DOHH2 (cell line): ENCODE results near the gene ZNF304.

ENCODE experiments used
- EZH2phosphoT487 ChIP-seq: fragments of 200-600 bp; sonication (generic); IDR thresholded peaks from 2 replicates; pipeline ENCODE4 v1.6.1; 2017; ENCODE audit warnings: borderline replicate concordance, mild to moderate bottlenecking, antibody characterized with exemption, low read length, moderate library complexity, mixed read lengths
- TF ChIP-seq, protein P1 (sequence below): fragments of 200-600 bp; sonication (generic); IDR thresholded peaks from one replicate; pipeline ENCODE4 v1.5.1; 2014; ENCODE audit warnings: antibody characterized with exemption, mild to moderate bottlenecking, low read depth, low read length; ENCODE audit not compliant: poor library complexity, severe bottlenecking

- TF ChIP-seq, protein P1, sequence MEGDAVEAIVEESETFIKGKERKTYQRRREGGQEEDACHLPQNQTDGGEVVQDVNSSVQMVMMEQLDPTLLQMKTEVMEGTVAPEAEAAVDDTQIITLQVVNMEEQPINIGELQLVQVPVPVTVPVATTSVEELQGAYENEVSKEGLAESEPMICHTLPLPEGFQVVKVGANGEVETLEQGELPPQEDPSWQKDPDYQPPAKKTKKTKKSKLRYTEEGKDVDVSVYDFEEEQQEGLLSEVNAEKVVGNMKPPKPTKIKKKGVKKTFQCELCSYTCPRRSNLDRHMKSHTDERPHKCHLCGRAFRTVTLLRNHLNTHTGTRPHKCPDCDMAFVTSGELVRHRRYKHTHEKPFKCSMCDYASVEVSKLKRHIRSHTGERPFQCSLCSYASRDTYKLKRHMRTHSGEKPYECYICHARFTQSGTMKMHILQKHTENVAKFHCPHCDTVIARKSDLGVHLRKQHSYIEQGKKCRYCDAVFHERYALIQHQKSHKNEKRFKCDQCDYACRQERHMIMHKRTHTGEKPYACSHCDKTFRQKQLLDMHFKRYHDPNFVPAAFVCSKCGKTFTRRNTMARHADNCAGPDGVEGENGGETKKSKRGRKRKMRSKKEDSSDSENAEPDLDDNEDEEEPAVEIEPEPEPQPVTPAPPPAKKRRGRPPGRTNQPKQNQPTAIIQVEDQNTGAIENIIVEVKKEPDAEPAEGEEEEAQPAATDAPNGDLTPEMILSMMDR: no peak
- TF ChIP-seq EZH2phosphoT487: no peak
Measured at GRCh38 chr19:57382806-57383488, 31.9 kb downstream of the ZNF304 start.
